GM19452 (cell line): Measurements from ENCODE around the gene MYBPC1.
A peak's percentile ranks its signal among the peaks of the same experiment; 100 is the strongest.
"Not testable (repeated sequence)": the region's sequence is repeated elsewhere in the genome, so short reads cannot be mapped to it uniquely, and the experiment has no call there.

Experiments used
- ATAC-seq: cut with Tn5 transposase; IDR thresholded peaks from one replicate; pipeline ENCODE4 v1.9.1; 2021; ENCODE audit not compliant: unreplicated experiment

MYBPC1 gene

GRCh38 chr12:101653503-101653902 lies 58.7 kb downstream of the MYBPC1 start:
- no peak for ATAC-seq

- no peak for ATAC-seq
Measured at GRCh38 chr12:101654442-101654841, 59.7 kb downstream of the MYBPC1 start.

GRCh38 chr12:101655393-101655792 lies 60.6 kb downstream of the MYBPC1 start:
- ATAC-seq, result no peak

GRCh38 chr12:101660662-101661061 lies 65.9 kb downstream of the MYBPC1 start:
- ATAC-seq, result not testable (repeated sequence)

GRCh38 chr12:101663298-101663697 lies 68.5 kb downstream of the MYBPC1 start:
- no peak for ATAC-seq

- ATAC-seq, result no peak
Measured at GRCh38 chr12:101664992-101665391, 70.2 kb downstream of the MYBPC1 start.

- no peak for ATAC-seq
Measured at GRCh38 chr12:101666052-101666728, 71.4 kb downstream of the MYBPC1 start.

- ATAC-seq, result no peak
Measured at GRCh38 chr12:101667591-101667990, 72.8 kb downstream of the MYBPC1 start.

GRCh38 chr12:101670007-101670671 lies 75.4 kb downstream of the MYBPC1 start:
- ATAC-seq, result no peak

GRCh38 chr12:101671157-101671791 lies 76.5 kb downstream of the MYBPC1 start:
- peak; percentile 89 for ATAC-seq

- peak; percentile 13 for ATAC-seq
Measured at GRCh38 chr12:101671833-101672232, 77.1 kb downstream of the MYBPC1 start.

GRCh38 chr12:101675555-101675954 lies 80.8 kb downstream of the MYBPC1 start:
- ATAC-seq, result no peak

- not testable (repeated sequence) for ATAC-seq
Measured at GRCh38 chr12:101676497-101676896, 81.7 kb downstream of the MYBPC1 start.

- ATAC-seq, result no peak
Measured at GRCh38 chr12:101678081-101678480, 83.3 kb downstream of the MYBPC1 start.

GRCh38 chr12:101680240-101680639 lies 85.5 kb downstream of the MYBPC1 start:
- no peak for ATAC-seq

GRCh38 chr12:101680647-101681046 lies 85.9 kb downstream of the MYBPC1 start:
- ATAC-seq, result no peak

- ATAC-seq, result not testable (repeated sequence)
Measured at GRCh38 chr12:101681627-101682026, 86.9 kb downstream of the MYBPC1 start.

GRCh38 chr12:101685092-101685491 lies 90.3 kb downstream of the MYBPC1 start:
- no peak for ATAC-seq

- ATAC-seq, result no peak
Measured at GRCh38 chr12:101686176-101686575, 91.4 kb downstream of the MYBPC1 start.

GRCh38 chr12:101690544-101691098 lies 95.8 kb downstream of the MYBPC1 start:
- no peak for ATAC-seq

- ATAC-seq, result no peak
Measured at GRCh38 chr12:101691503-101692096, 96.8 kb downstream of the MYBPC1 start.
